ENCODE data around the gene PPIA. TPM values are rescaled to one million over a fixed set of nuclear protein-coding genes. Genes with fewer than 3 reads are reported as not detected.

The PPIA gene
- total RNA-seq, 3 donors from 2014 or later: 792 to 1,320 (median 1,014) TPM

DNA sequence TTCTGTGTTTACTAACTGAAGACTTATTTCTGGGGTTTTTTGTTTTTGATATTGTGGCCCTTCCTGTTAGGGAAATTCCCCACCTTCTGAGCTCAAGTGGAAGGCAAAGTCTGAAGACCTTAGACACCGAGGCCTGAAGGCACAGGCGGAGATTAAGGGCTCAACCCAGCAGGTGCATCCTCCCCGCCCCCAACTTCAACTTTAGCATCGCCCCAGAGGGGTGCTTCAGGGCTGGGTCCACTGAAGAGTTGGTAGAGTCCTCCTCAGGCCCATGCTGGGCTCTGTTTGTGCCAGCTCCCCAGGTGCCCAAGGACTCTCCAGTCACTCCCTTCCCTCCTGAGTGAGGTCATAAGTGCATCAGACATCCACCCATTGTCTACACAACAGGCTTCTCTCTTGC is 9.4 kb upstream of the PPIA start:
- intact Hi-C loops (cut with DNase I, micrococcal nuclease): no loop called here
- DNase-seq (no peak), ATAC-seq (no peak)
- Histone ChIP-seq H3K4me1 (ENCODE audit: low read depth) (no peaks in the 10 kb centered on the region), H3K9me3 (no peaks in the 10 kb centered on the region), H3K4me3 (no peak overlapping the region), H3K36me3 (ENCODE audit: low read depth) (no peaks in the 10 kb centered on the region)
- no peak for TF ChIP-seq CTCF (IDR thresholded peaks at IDR 0.05)

GRCh38 chr7:44787762-44788161 is 8.7 kb upstream of the PPIA start:
- intact Hi-C loops (cut with DNase I, micrococcal nuclease): no loop called here
- no peak for DNase-seq
- ATAC-seq: no peak
- TF ChIP-seq CTCF (IDR thresholded peaks at IDR 0.05): no peak
- Histone ChIP-seq H3K9me3 (no peaks in the 10 kb centered on the region), H3K36me3 (ENCODE audit: low read depth) (no peaks in the 10 kb centered on the region), H3K4me1 (ENCODE audit: low read depth) (no peaks in the 10 kb centered on the region), H3K4me3 (no peak overlapping the region)

DNA sequence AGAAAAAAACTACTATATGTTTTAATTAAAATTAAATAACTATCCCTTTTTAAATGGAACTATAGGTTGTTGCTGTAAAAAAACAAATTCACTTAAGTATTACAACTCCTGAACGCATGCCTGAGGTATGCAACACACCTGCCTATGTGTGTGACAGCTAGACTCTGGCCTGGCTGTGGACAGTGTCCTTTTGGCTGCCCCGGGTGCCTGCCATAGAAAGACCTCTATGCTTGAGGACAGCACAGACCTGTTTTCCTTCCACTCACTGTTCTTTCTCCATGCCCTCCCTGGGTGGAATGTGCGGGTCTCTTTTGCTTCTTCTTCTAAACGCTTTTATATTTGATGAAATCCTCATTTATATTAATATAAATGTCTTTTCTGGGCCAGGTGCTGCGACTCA is 6.5 kb upstream of the PPIA start:
- TF ChIP-seq CTCF (IDR thresholded peaks at IDR 0.05): no peak
- no peaks in the 10 kb centered on the region for H3K4me1 ChIP-seq (ENCODE audit: low read depth)
- intact Hi-C loops (cut with DNase I, micrococcal nuclease): no loop called here
- no peak overlapping the region for H3K4me3 ChIP-seq
- no peak for ATAC-seq
- H3K36me3 ChIP-seq (ENCODE audit: low read depth): no peaks in the 10 kb centered on the region
- no peaks in the 10 kb centered on the region for H3K9me3 ChIP-seq
- DNase-seq: no peak

- ATAC-seq (no peak), DNase-seq (no peak)
- intact Hi-C loops (cut with DNase I, micrococcal nuclease): no loop called here
These were observed 4.9 kb upstream of the PPIA start for GRCh38 chr7:44791278-44792219.

DNA sequence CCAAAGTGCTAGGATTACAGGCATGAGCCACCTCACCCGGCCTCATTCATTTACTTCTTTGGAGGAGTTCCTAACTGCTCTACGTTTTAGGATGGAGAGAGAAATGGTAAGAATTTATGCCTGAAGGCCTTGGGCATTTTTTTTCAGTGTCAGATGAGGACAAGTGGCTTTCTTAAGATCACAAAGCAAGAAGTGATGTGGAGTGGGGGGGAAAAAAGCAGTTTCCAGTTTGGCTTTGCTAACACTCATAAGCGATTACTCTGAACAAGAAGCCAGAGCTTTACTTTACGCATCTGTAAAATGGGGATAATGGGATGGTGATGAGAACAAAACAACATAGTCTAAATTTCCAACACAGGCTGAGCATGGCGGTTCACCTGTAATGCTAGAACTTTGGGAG is 2.6 kb upstream of the PPIA start:
- intact Hi-C loops (cut with DNase I, micrococcal nuclease): no loop called here
- no peak for ATAC-seq

More at GRCh38 chr7:44791278-44792219, 4.9 kb upstream of the PPIA start:
- Histone ChIP-seq H3K4me3 (no peak overlapping the region), H3K36me3 (ENCODE audit: low read depth) (no peaks in the 10 kb centered on the region), H3K4me1 (ENCODE audit: low read depth) (no peaks in the 10 kb centered on the region), H3K9me3 (no peaks in the 10 kb centered on the region)
- no peak for TF ChIP-seq CTCF (IDR thresholded peaks at IDR 0.05)

More for the DNA sequence above, 2.6 kb upstream of the PPIA start:
- Histone ChIP-seq H3K4me1 (ENCODE audit: low read depth) (peaks cover 14% of the 10 kb centered on the region), H3K4me3 (no peak overlapping the region), H3K36me3 (ENCODE audit: low read depth) (no peaks in the 10 kb centered on the region), H3K9me3 (no peaks in the 10 kb centered on the region)
- DNase-seq: no peak
- TF ChIP-seq CTCF (IDR thresholded peaks at IDR 0.05): no peak
